GM12801 (cell line): ENCODE data around the gene LIPE.

Experiments
- TF ChIP-seq, protein P1 (sequence below): IDR thresholded peaks from one replicate; pipeline ENCODE4 v1.5.1; 2011; ENCODE audit warnings: control low read depth; ENCODE audit not compliant: insufficient read length; ENCODE audit errors: extremely low read depth

LIPE gene

DNA sequence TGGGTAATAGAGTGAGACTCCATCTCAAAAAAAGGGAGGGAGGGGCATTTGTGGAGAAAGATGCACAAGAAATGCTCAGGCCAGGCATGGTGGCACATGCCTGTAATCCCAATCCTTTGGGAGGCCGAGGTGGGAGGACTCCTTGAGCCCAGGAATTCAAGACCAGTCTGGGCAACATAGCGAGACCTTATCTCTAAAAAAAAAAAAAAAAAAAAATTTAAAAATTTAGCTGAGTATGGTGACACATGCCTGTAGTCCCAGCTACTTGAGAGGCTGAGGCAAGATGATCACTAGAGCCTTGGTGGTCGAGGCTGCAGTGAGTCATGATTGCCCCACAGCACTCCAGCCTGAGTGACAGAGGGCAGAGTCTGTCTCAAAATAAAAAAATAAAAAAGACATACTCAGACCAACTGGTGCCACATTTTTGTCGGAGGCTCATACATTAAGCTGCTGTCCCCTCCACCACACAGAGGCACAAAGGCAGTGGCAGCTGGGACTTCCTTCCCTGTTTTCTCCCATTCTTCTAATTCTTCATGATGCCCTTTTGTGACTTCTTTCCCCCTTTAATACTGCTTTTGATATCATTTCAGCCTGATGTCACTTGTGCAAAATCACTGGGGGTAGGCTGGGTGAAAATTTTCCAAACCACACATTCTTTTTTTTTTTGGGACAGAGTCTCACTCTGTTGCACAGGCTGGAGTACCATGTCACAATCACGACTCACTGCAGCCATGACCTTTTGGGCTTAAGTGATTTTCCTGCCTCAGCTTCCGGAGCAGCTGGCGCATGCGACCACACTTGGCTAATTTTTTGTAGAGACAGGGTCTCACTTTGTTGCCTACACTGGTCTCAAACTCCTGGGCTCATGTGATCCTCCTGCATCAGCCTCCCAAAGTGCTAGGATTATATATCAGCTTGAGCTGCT lies 42.4 kb upstream of the LIPE start:
- TF ChIP-seq, protein P1, sequence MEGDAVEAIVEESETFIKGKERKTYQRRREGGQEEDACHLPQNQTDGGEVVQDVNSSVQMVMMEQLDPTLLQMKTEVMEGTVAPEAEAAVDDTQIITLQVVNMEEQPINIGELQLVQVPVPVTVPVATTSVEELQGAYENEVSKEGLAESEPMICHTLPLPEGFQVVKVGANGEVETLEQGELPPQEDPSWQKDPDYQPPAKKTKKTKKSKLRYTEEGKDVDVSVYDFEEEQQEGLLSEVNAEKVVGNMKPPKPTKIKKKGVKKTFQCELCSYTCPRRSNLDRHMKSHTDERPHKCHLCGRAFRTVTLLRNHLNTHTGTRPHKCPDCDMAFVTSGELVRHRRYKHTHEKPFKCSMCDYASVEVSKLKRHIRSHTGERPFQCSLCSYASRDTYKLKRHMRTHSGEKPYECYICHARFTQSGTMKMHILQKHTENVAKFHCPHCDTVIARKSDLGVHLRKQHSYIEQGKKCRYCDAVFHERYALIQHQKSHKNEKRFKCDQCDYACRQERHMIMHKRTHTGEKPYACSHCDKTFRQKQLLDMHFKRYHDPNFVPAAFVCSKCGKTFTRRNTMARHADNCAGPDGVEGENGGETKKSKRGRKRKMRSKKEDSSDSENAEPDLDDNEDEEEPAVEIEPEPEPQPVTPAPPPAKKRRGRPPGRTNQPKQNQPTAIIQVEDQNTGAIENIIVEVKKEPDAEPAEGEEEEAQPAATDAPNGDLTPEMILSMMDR = no peak

DNA sequence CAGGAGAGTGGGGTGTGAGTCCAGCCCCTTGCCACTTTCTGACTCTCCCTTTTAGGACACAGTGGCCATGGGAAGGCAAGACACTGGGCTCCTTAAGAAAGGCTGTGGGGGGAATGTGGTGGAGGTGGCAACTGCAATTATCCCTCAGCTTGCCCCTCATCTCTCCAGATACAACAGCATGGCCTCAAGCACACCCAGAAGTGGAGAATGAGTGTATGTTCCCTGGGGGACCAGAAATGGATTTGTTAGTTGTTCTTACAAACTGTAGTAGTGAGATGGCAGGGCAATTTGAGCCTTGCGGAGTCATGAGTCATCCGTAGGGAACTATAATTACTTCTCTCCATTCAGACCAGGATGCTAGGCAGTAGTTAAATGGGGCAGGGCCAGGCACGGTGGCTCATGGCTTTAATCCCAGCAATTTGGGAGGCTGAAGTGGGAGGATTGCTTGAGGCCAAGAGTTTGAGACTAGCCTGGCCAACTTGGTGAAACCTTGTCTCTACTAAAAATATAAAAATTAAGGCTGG lies 41.1 kb upstream of the LIPE start:
- TF ChIP-seq, protein P1 = no peak

DNA sequence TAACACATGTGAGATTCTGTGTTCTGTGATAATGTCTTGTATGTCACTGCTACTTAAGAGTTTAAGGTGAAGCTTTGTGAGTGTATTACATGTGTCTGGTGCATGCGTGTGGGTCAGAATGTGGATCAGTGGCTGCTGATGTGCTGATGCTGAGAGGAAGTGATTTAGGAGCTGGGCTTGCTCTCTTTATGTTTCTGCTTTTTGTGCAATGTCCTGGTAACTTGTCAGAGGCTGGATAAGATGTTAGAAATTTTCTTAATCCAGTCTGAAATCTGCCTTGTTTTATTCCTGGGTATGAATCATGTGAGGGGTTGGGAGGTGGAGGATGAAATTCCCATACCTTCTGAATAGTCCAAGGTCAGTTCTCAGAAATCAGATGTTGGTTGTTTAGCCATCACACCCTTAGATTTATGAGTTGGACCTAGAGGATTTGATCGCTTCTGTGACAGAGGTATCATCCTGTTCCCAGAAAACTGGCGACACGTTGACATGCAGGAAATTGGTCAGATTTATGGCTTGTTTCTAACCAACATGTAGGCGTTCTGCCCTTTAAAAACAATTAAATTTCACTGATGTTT lies 40.1 kb upstream of the LIPE start:
- TF ChIP-seq, protein P1 = no peak

DNA sequence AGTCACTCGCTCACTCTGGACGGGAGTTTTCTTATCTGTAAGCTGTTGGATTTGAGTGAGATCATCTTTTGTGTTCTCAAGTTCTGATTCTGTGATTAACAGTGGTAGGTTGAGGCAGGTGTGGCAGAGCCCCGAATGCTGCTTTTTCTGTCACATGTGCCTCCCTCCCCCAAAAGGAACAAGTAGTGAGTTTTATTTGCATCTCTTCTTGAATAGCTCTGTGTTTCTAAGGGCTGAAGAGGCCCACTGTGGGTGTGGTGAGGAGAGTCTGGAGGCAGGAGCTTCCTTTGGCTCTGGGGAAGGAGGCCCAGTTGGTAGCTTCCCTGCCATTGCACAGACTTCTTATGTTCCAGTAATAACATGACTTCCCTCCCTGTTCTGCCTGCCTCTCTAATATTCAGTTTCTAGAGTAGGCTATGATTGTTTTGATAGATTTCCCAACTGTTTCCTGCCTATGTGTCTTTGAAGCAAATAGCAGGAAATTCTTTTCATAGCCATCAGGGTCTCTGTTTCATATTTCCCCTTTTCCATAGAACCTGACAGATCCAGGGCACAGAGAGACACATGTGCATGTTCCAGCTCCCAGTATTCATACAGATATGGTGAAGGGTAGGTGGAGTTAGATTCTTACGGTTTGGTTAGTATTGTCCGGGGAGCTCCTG lies 39.5 kb upstream of the LIPE start:
- TF ChIP-seq, protein P1 = no peak

DNA sequence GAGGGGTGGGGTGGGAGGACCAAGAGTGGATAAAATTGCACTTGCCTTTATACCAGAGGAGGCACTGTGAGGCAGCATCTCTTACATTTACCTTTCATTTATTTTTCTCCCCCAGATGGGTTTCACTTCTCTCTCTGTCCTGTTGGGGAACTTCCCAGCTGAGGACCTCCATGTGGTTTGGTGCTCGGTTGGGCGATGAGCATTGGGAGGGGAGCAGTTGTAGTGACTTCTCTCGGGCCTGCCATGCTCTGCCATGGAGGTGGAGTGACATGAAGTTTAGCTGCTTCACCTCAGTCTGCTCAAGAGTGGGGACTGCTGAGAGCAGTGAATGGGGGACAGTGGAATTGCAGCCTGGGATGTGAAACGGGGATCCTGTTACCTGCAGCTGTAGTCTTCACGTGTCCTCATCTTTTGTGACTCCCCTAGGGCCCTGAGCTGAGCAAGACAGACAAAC lies 38.7 kb upstream of the LIPE start:
- TF ChIP-seq, protein P1 = no peak

DNA sequence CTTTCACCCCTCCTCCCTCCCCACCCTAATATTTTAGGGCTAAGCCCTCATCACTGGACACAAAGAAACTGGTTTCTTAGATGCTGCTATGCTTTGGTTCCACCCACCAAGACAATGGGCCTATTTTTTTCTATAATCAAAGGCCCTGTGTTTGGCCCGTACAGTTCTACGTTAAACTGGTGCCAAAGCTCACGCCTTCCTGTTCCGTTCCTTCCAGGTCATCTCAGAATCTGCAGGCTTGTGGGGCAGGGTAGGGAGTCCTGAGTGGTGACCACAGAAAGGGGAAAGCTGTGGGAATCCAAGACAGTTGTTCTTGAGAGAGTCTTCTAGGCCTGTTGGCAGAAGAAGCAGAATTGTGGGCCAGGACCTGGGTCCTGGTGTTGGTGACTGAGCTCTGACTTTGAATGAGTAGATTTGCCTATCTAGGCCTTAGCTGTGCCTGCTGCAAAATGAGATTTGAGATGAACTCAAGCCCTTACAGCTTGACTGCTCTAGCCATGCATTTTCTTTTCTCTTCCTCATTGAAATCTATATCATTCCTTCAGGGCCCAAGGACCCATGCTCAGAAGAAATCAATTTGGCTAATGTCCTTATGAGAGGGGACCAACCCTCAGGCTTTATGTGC lies 34.6 kb upstream of the LIPE start:
- TF ChIP-seq, protein P1 = no peak

DNA sequence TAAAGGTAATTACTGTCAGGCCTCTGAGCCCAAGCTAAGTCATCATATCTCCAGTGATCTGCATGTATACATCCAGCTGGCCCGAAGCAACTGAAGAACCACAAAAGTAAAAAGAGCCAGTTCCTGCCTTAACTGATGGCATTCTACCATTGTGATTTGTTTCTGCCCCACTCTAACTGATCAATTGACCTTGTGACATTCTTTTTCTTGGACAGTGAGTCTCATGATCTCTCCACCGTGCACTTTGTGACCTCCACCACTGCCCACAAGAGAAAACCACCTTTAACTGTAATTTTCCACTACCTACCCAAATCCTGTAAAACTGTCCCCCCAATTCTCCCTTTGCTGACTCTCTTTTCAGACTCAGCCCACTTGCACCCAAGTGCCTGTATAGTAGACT lies 32.7 kb upstream of the LIPE start:
- TF ChIP-seq, protein P1 = no peak
